ENCODE data around the gene C12orf76. TPM values are rescaled to one million over a fixed set of nuclear protein-coding genes. Genes with fewer than 3 reads are reported as not detected.

C12orf76 gene
- total RNA-seq, 1 donor from 2014 or later, result 24.8 TPM

DNA sequence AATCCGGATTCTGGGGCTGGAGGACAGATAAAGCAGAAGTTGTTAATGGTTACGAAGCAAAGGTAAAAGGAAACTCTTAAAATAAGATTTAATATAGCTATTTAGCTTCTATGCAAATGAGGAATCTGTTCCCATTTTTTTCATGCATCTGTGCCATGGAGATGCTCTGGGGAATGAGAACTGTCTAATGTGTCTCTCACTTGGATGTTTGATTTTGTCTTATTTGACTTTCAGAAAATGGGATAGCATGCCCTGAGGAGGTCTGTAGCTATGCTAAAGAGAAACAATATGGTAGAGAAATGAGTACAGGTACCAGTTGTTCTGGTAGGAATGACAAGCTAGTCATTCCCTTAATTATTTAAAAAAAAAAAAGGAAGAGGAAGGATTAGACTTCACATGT lies 24.3 kb downstream of the C12orf76 start:
- no peaks in the 10 kb centered on the region for H3K9me3 Mint-ChIP-seq
- TF ChIP-seq, protein P1, sequence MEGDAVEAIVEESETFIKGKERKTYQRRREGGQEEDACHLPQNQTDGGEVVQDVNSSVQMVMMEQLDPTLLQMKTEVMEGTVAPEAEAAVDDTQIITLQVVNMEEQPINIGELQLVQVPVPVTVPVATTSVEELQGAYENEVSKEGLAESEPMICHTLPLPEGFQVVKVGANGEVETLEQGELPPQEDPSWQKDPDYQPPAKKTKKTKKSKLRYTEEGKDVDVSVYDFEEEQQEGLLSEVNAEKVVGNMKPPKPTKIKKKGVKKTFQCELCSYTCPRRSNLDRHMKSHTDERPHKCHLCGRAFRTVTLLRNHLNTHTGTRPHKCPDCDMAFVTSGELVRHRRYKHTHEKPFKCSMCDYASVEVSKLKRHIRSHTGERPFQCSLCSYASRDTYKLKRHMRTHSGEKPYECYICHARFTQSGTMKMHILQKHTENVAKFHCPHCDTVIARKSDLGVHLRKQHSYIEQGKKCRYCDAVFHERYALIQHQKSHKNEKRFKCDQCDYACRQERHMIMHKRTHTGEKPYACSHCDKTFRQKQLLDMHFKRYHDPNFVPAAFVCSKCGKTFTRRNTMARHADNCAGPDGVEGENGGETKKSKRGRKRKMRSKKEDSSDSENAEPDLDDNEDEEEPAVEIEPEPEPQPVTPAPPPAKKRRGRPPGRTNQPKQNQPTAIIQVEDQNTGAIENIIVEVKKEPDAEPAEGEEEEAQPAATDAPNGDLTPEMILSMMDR (IDR thresholded peaks at IDR 0.05), result no peak
- H3K4me1 Mint-ChIP-seq, result peaks cover 14% of the 10 kb centered on the region
- ChIA-PET POLR2A (interaction anchor here (0.8 kb wide), 1 partner anchor 26 kb away, joined by 3 read pairs; no protein-coding TSS in a partner anchor), CTCF (interaction anchor here (0.9 kb wide), 1 partner anchor 12 kb away, joined by 3 read pairs; no protein-coding TSS in a partner anchor)
- intact Hi-C loops (cut with micrococcal nuclease), result no loop called here
- H3K27me3 Mint-ChIP-seq, result no peaks in the 10 kb centered on the region
- no peak for ATAC-seq (ENCODE audit: low read depth)
- H3K36me3 Mint-ChIP-seq (ENCODE audit: low read depth), result peaks cover 87% of the 10 kb centered on the region
- H3K27ac Mint-ChIP-seq, result peak overlapping the region; percentile 43
- DNase-seq, result no peak
- H3K4me3 Mint-ChIP-seq, result no peak overlapping the region

DNA sequence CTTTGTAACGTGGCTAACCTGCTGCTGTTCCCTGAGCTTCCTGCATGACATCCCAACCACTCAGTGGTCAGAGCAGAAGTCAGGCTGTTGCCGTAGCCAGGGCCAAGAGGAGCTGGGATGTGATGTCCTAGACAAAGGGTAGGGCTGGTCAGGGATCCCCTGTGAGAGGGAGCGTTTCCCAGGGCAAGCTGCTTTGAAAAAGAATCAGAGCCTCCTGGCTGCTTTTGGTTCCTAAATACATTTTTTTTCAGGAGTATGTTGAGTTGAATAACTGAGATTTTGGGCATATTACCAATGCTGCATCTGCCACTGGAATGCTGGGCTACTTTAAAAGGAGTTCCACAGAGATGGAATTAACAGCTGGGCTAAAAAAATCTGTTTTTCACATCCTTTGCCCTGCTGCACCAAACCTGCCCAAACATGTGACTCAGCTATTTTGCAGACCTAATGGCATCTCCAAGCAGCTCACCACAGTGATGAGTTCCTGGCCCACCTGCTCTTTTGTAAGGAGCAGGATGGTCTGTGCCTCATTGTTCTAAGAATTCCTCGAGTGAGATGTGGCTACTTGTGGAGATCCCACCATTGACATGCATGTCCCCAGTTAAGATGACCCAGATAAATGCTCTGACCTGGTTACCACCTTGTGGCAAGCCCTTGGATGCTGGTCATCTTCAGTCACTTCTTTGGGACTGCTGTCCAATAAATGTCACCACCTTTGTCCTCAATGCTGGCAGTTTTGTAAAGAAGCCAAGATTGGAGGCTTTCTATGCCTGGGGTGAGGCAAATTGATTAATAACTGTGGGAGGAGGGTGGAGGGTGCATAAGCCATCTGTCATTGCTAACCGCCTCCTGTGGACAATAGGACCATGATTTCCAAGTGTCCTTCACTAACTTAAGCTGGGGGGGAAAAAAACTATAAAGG lies 25.0 kb downstream of the C12orf76 start:
- Mint-ChIP-seq H3K27me3 (no peaks in the 10 kb centered on the region), H3K4me1 (peaks cover 14% of the 10 kb centered on the region), H3K27ac (peak overlapping the region; percentile 43), H3K9me3 (no peaks in the 10 kb centered on the region), H3K36me3 (ENCODE audit: low read depth) (peaks cover 90% of the 10 kb centered on the region), H3K4me3 (no peak overlapping the region)
- ATAC-seq (ENCODE audit: low read depth) (no peak), DNase-seq (no peak)
- ChIA-PET CTCF (no interaction called here), POLR2A (interaction anchor here (0.8 kb wide), 1 partner anchor 25 kb away, joined by 3 read pairs; no protein-coding TSS in a partner anchor)
- TF ChIP-seq, protein P1 (IDR thresholded peaks at IDR 0.05), result no peak
- intact Hi-C loops (cut with micrococcal nuclease), result no loop called here

GRCh38 chr12:110020956-110021355 lies 27.4 kb downstream of the C12orf76 start:
- no peaks in the 10 kb centered on the region for H3K9me3 Mint-ChIP-seq
- ChIA-PET POLR2A (interaction anchor here (0.5 kb wide), 1 partner anchor 12 kb away, joined by 3 read pairs; no protein-coding TSS in a partner anchor), CTCF (no interaction called here)
- H3K27ac Mint-ChIP-seq, result no peak overlapping the region
- peaks cover 15% of the 10 kb centered on the region for H3K4me1 Mint-ChIP-seq
- peaks cover 91% of the 10 kb centered on the region for H3K36me3 Mint-ChIP-seq (ENCODE audit: low read depth)
- no peak overlapping the region for H3K4me3 Mint-ChIP-seq
- TF ChIP-seq, protein P1 (IDR thresholded peaks at IDR 0.05), result no peak
- ATAC-seq (ENCODE audit: low read depth) (no peak), DNase-seq (no peak)
- no peaks in the 10 kb centered on the region for H3K27me3 Mint-ChIP-seq
- intact Hi-C loops (cut with micrococcal nuclease), result no loop called here

DNA sequence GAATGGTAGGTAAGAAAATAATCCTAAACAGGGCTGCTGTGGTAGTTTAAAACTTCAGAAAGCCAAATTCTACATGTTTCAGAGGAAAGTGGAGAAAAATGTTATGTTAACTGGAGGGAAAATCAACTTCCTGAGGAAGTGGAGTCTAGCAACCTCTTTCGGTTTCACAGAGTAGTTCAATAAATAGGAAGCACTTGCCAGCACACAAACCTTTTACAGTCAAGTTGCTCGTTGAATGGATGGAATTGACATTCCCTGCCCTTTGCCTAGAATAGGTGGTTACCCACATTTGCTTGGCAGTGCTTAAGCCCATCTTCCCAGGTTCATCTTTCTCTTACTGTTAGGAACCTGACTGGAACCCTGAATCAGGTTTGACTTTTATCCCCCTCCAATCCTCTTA lies 33.2 kb downstream of the C12orf76 start:
- Mint-ChIP-seq H3K27me3 (no peaks in the 10 kb centered on the region), H3K36me3 (ENCODE audit: low read depth) (peaks cover 68% of the 10 kb centered on the region), H3K9me3 (no peaks in the 10 kb centered on the region), H3K4me1 (peaks cover 55% of the 10 kb centered on the region), H3K4me3 (peak overlapping the region; percentile 63), H3K27ac (peak overlapping the region; percentile 87)
- intact Hi-C loops (cut with micrococcal nuclease), result loop anchor here (1.0 to 5.0 kb wide), 3 partner anchors 42 to 163 kb away; no protein-coding TSS in a partner anchor
- CTCF ChIA-PET, result interaction anchor here (1.0 kb wide), 1 partner anchor 22 kb away, joined by 3 read pairs; no protein-coding TSS in a partner anchor
- DNase-seq, result no peak
- POLR2A ChIA-PET, result interaction anchor here (6.8 kb wide), 1 partner anchor 17 kb away, joined by 251 read pairs; the partner anchor contains the start of genes ANKRD13A and GIT2
- no peak for ATAC-seq (ENCODE audit: low read depth)
- TF ChIP-seq, protein P1 (IDR thresholded peaks at IDR 0.05), result no peak

GRCh38 chr12:110012659-110013058 lies 35.7 kb downstream of the C12orf76 start:
- TF ChIP-seq, protein P1 (IDR thresholded peaks at IDR 0.05), result no peak
- peaks cover 57% of the 10 kb centered on the region for H3K36me3 Mint-ChIP-seq (ENCODE audit: low read depth)
- ChIA-PET POLR2A (interaction anchor here (0.6 to 6.8 kb wide), 8 partner anchors 14 to 604 kb away, joined by 3 to 251 read pairs (median 4); partner anchors contain the start of genes ANKRD13A and GIT2), CTCF (interaction anchor here (3.4 kb wide), 1 partner anchor 14 kb away, joined by 12 read pairs; the partner anchor contains the start of gene ANKRD13A)
- no peaks in the 10 kb centered on the region for H3K9me3 Mint-ChIP-seq
- intact Hi-C loops (cut with micrococcal nuclease), result loop anchor here (1.0 kb wide), 3 partner anchors 13 to 391 kb away; partner anchors contain the start of genes ANAPC7, ANKRD13A and C12orf76
- H3K4me3 Mint-ChIP-seq, result peak overlapping the region; percentile 84
- DNase-seq (no peak), ATAC-seq (ENCODE audit: low read depth) (no peak)
- H3K27ac Mint-ChIP-seq, result peak overlapping the region; percentile 95
- H3K4me1 Mint-ChIP-seq, result peaks cover 79% of the 10 kb centered on the region
- H3K27me3 Mint-ChIP-seq, result no peaks in the 10 kb centered on the region

Measured in activated B cell treated with CpG ODN at 0.5 μM for 24 hours (primary cell).